GM21390 (cell line): ENCODE measurements around the gene MVB12B.

ENCODE experiments used
- ATAC-seq: cut with Tn5 transposase; IDR thresholded peaks from one replicate; pipeline ENCODE4 v1.9.1; 2021; ENCODE audit not compliant: unreplicated experiment

MVB12B gene

GRCh38 chr9:126380447-126380846 lies 53.8 kb downstream of the MVB12B start:
- no peak for ATAC-seq

GRCh38 chr9:126381195-126381594 lies 54.6 kb downstream of the MVB12B start:
- ATAC-seq = no peak

GRCh38 chr9:126383406-126384046 lies 56.9 kb downstream of the MVB12B start:
- no peak for ATAC-seq

GRCh38 chr9:126384926-126385325 lies 58.3 kb downstream of the MVB12B start:
- ATAC-seq = no peak

- no peak for ATAC-seq
Measured at GRCh38 chr9:126386088-126386487, 59.5 kb downstream of the MVB12B start.

- ATAC-seq = no peak
Measured at GRCh38 chr9:126386776-126387175, 60.1 kb downstream of the MVB12B start.

GRCh38 chr9:126388964-126389708 lies 62.5 kb downstream of the MVB12B start:
- no peak for ATAC-seq

- ATAC-seq = no peak
Measured at GRCh38 chr9:126389992-126390391, 63.4 kb downstream of the MVB12B start.

- ATAC-seq = no peak
Measured at GRCh38 chr9:126390923-126391322, 64.3 kb downstream of the MVB12B start.

GRCh38 chr9:126391713-126392661 lies 65.4 kb downstream of the MVB12B start:
- no peak for ATAC-seq

GRCh38 chr9:126392662-126393371 lies 66.2 kb downstream of the MVB12B start:
- no peak for ATAC-seq

- no peak for ATAC-seq
Measured at GRCh38 chr9:126393876-126394275, 67.2 kb downstream of the MVB12B start.

GRCh38 chr9:126394802-126395201 lies 68.2 kb downstream of the MVB12B start:
- no peak for ATAC-seq

GRCh38 chr9:126395439-126396212 lies 69.0 kb downstream of the MVB12B start:
- ATAC-seq = no peak

- ATAC-seq = peak; percentile 90
Measured at GRCh38 chr9:126397056-126397455, 70.4 kb downstream of the MVB12B start.

- ATAC-seq = no peak
Measured at GRCh38 chr9:126398403-126399058, 71.9 kb downstream of the MVB12B start.

GRCh38 chr9:126399251-126399650 lies 72.6 kb downstream of the MVB12B start:
- ATAC-seq = no peak

- no peak for ATAC-seq
Measured at GRCh38 chr9:126399789-126400188, 73.2 kb downstream of the MVB12B start.

- ATAC-seq = no peak
Measured at GRCh38 chr9:126400571-126400970, 73.9 kb downstream of the MVB12B start.

GRCh38 chr9:126401107-126401506 lies 74.5 kb downstream of the MVB12B start:
- ATAC-seq = no peak
